Fibroblast of lung (primary cell): ENCODE measurements around the gene ZNF593. TPM values are rescaled to one million over a fixed set of nuclear protein-coding genes. Genes with fewer than 3 reads are reported as not detected.

Experiments
- DNase-seq, 2 donors: peaks; one replicate each; pipeline versions ENCODE4 v3.0.0 to v3.0.0-alpha.2; 2010; ENCODE audit warnings: low read depth in 2 of 2
- H2AFZ ChIP-seq: 2 replicates; pipeline ENCODE4 v1.5.1; 2012; ENCODE audit warnings: low read length, control low read depth, inconsistent platforms
- H3K27ac ChIP-seq: 2 replicates; pipeline ENCODE4 v1.5.1; 2011; ENCODE audit warnings: low read length, control low read depth; ENCODE audit not compliant: insufficient read depth
- H3K27me3 ChIP-seq: 2 replicates; pipeline ENCODE4 v1.5.1; 2011; ENCODE audit warnings: mild to moderate bottlenecking, low read length; ENCODE audit not compliant: control insufficient read depth, insufficient read depth
- H3K36me3 ChIP-seq: 2 replicates; pipeline ENCODE4 v1.5.1; 2011; ENCODE audit warnings: low read length; ENCODE audit not compliant: control insufficient read depth, insufficient read depth
- H3K4me1 ChIP-seq: 2 replicates; pipeline ENCODE4 v1.5.1; 2011; ENCODE audit warnings: low read length; ENCODE audit not compliant: control insufficient read depth, insufficient read depth; ENCODE audit errors: extremely low read depth
- H3K4me2 ChIP-seq: 2 replicates; pipeline ENCODE4 v1.5.1; 2011; ENCODE audit warnings: low read length, control low read depth; ENCODE audit not compliant: insufficient read depth; ENCODE audit errors: extremely low read depth
- H3K4me3 ChIP-seq, 4 experiments: fragments of 200-600 bp in 1 of 4; sonication (generic) in 1 of 4; replicated peaks in 1 of 4; 2 replicates each; pipeline ENCODE4 v1.5.1; 2011 to 2016; ENCODE audit warnings: low read length in 4 of 4, low read depth in 3 of 4, mild to moderate bottlenecking in 3 of 4, control low read depth in 2 of 4, inconsistent platforms in 1 of 4, mixed read lengths in 1 of 4; ENCODE audit not compliant: insufficient read depth in 1 of 4; ENCODE audit errors: control extremely low read depth in 1 of 4
- H3K79me2 ChIP-seq: 2 replicates; pipeline ENCODE4 v1.5.1; 2012; ENCODE audit warnings: mild to moderate bottlenecking, low read length, inconsistent platforms; ENCODE audit not compliant: control insufficient read depth, insufficient read depth
- H3K9ac ChIP-seq: 2 replicates; pipeline ENCODE4 v1.5.1; 2011; ENCODE audit warnings: mild to moderate bottlenecking, low read length, control low read depth; ENCODE audit not compliant: insufficient read depth
- H3K9me3 ChIP-seq: 2 replicates; pipeline ENCODE4 v1.5.1; 2012; ENCODE audit warnings: low read depth, low read length; ENCODE audit not compliant: control insufficient read depth, insufficient read depth
- H4K20me1 ChIP-seq: 2 replicates; pipeline ENCODE4 v1.5.1; 2011; ENCODE audit warnings: low read length; ENCODE audit not compliant: control insufficient read depth, insufficient read depth; ENCODE audit errors: extremely low read depth
- CTCF ChIP-seq, 2 donors: IDR thresholded peaks in 1 of 2; conservative IDR thresholded peaks in 1 of 2; 1 replicate in 1 of 2; 2 replicates in 1 of 2; pipeline ENCODE4 v1.5.1; 2011 to 2012; ENCODE audit warnings: low read length in 2 of 2, control low read depth in 1 of 2, inconsistent platforms in 1 of 2, low read depth in 1 of 2, mild to moderate bottlenecking in 1 of 2
- EZH2 ChIP-seq: IDR thresholded peaks from 2 replicates; pipeline ENCODE4 v1.5.1; 2012; ENCODE audit warnings: low read length, control low read depth, mild to moderate bottlenecking; ENCODE audit errors: missing control alignments
- polyA plus RNA-seq, 2 donors: library from polyadenylated mRNA; depleted of rRNA in 1 of 2; stranded (reverse) in 1 of 2; unstranded in 1 of 2; fragments of >200 nt; gene quantifications; 2 replicates each; pipeline ENCODE4 v1.2.1, GENCODE V29; 2011 to 2012; ENCODE audit warnings: missing spikeins in 1 of 2
- total RNA-seq: library from RNA; depleted of rRNA; stranded (reverse); fragments of >200 nt; gene quantifications from 2 replicates; pipeline ENCODE4 v1.2.1, GENCODE V29; 2014

The ZNF593 gene
- total and polyA plus RNA-seq, 2 donors (not counting 1 experiment from before 2014, with no cell fraction given) = 17.6 to 30.7 TPM

GRCh38 chr1:26212726-26213125 is 43.0 kb downstream of the ZNF593 start:
- Histone ChIP-seq H3K9me3 (no peaks in the 10 kb centered on the region), H4K20me1 (no peaks in the 10 kb centered on the region), H3K4me3 (no peak overlapping the region), H2AFZ (no peak overlapping the region), H3K36me3 (no peaks in the 10 kb centered on the region), H3K27me3 (peaks cover 15% of the 10 kb centered on the region), H3K4me1 (no peaks in the 10 kb centered on the region), H3K79me2 (no peaks in the 10 kb centered on the region), H3K9ac (no peak overlapping the region), H3K27ac (no peak overlapping the region), H3K4me2 (no peak overlapping the region)
- TF ChIP-seq EZH2 = no peak
- TF ChIP-seq CTCF (conservative IDR thresholded peaks at IDR 0.05 in 1 of 2, IDR thresholded peaks at IDR 0.05 in 1 of 2; ENCODE audit: low read depth in 1 of 2, low read length in 2 of 2) = no peak
- no peak for DNase-seq

GRCh38 chr1:26213335-26213905 is 43.7 kb downstream of the ZNF593 start:
- no peak overlapping the region for H3K27ac ChIP-seq
- H2AFZ ChIP-seq = no peak overlapping the region
- no peaks in the 10 kb centered on the region for H4K20me1 ChIP-seq
- no peaks in the 10 kb centered on the region for H3K9me3 ChIP-seq
- H3K4me3 ChIP-seq = no peak overlapping the region
- H3K36me3 ChIP-seq = no peaks in the 10 kb centered on the region
- TF ChIP-seq EZH2 (no peak), CTCF (conservative IDR thresholded peaks at IDR 0.05 in 1 of 2, IDR thresholded peaks at IDR 0.05 in 1 of 2; ENCODE audit: low read depth in 1 of 2, low read length in 2 of 2) (no peak)
- no peak overlapping the region for H3K9ac ChIP-seq
- no peaks in the 10 kb centered on the region for H3K4me1 ChIP-seq
- no peaks in the 10 kb centered on the region for H3K79me2 ChIP-seq
- no peak for DNase-seq
- peaks cover 15% of the 10 kb centered on the region for H3K27me3 ChIP-seq
- no peak overlapping the region for H3K4me2 ChIP-seq

DNA sequence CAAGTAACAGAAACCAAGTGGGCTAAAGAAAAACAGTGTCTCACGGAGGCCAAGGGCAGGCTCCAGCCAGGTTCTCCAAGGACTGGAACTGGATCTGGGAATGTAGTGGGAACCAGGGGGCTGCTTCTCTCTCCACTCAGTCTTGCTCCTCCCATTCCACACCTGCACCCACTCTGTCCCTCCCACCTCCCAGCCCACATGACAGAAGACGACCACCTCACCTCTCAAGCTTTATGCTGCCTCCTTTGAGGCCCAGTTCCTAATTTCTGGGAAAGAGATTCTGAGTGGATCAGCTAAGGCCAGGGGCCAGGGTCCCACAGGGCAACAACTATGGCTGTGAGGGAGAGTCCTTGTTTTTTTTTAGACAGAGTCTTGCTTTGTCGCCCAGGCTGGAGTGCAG is 45.5 kb downstream of the ZNF593 start:
- Histone ChIP-seq H3K36me3 (no peaks in the 10 kb centered on the region), H3K27me3 (peaks cover 12% of the 10 kb centered on the region), H2AFZ (no peak overlapping the region), H3K4me3 (no peak overlapping the region), H3K4me1 (no peaks in the 10 kb centered on the region), H3K4me2 (no peak overlapping the region), H3K9me3 (no peaks in the 10 kb centered on the region), H3K9ac (no peak overlapping the region), H3K79me2 (no peaks in the 10 kb centered on the region), H4K20me1 (no peaks in the 10 kb centered on the region), H3K27ac (no peak overlapping the region)
- DNase-seq = no peak
- TF ChIP-seq EZH2 (no peak), CTCF (conservative IDR thresholded peaks at IDR 0.05 in 1 of 2, IDR thresholded peaks at IDR 0.05 in 1 of 2; ENCODE audit: low read depth in 1 of 2, low read length in 2 of 2) (no peak)
